Measurements from ENCODE around the gene HCAR3.

GRCh38 chr12:122732170-122732569 is 15.6 kb upstream of the HCAR3 start:
- TF ChIP-seq, protein P1, sequence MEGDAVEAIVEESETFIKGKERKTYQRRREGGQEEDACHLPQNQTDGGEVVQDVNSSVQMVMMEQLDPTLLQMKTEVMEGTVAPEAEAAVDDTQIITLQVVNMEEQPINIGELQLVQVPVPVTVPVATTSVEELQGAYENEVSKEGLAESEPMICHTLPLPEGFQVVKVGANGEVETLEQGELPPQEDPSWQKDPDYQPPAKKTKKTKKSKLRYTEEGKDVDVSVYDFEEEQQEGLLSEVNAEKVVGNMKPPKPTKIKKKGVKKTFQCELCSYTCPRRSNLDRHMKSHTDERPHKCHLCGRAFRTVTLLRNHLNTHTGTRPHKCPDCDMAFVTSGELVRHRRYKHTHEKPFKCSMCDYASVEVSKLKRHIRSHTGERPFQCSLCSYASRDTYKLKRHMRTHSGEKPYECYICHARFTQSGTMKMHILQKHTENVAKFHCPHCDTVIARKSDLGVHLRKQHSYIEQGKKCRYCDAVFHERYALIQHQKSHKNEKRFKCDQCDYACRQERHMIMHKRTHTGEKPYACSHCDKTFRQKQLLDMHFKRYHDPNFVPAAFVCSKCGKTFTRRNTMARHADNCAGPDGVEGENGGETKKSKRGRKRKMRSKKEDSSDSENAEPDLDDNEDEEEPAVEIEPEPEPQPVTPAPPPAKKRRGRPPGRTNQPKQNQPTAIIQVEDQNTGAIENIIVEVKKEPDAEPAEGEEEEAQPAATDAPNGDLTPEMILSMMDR (IDR thresholded peaks at IDR 0.05) = no peak
- TF ChIP-seq POLR2A (IDR thresholded peaks at IDR 0.05) = no peak
